T-helper 1 cell treated with Interleukin-12 subunit alpha and Interleukin-12 subunit beta and Interleukin-4 antibody, amounts not matched to agents 30 ng/mL and 1 ng/mL, for 36 hours (primary cell): ENCODE results near the gene HOXB6. TPM values are rescaled to one million over a fixed set of nuclear protein-coding genes. Genes with fewer than 3 reads are reported as not detected.

Experiments used
- intact Hi-C: fragments of 100-400 bp; cut with micrococcal nuclease; formaldehyde crosslinking; loops from one replicate; pipeline ENCODE4 v1.15.1; 2024
- total RNA-seq: library from RNA; stranded (reverse); gene quantifications from 2 replicates; pipeline ENCODE4 v1.2.3, GENCODE V29; 2022

Gene HOXB6
- total RNA-seq, 1 donor from 2014 or later: 0.25 TPM

- intact Hi-C loops: loop anchor here (1.0 to 10.0 kb wide), 4 partner anchors 15 to 463 kb away; no protein-coding TSS in a partner anchor
Observed at GRCh38 chr17:48597778-48598631, 6.8 kb downstream of the HOXB6 start.

- intact Hi-C loops: loop anchor here (1.0 to 10.0 kb wide), 4 partner anchors 16 to 463 kb away; no protein-coding TSS in a partner anchor
Observed at GRCh38 chr17:48597528-48597777, 7.3 kb downstream of the HOXB6 start.

- intact Hi-C loops: loop anchor here (1.0 to 10.0 kb wide), 4 partner anchors 16 to 462 kb away; no protein-coding TSS in a partner anchor
Observed at GRCh38 chr17:48596735-48597527, 7.9 kb downstream of the HOXB6 start.

- intact Hi-C loops: loop anchor here (2.0 to 10.0 kb wide), 3 partner anchors 36 to 461 kb away; no protein-coding TSS in a partner anchor
Observed at GRCh38 chr17:48596000-48596734, 8.6 kb downstream of the HOXB6 start.

- intact Hi-C loops: loop anchor here (5.0 to 10.0 kb wide), 2 partner anchors 37 to 461 kb away; no protein-coding TSS in a partner anchor
Observed at GRCh38 chr17:48595278-48595999, 9.3 kb downstream of the HOXB6 start.

GRCh38 chr17:48594538-48595277 lies 10.1 kb downstream of the HOXB6 start:
- intact Hi-C loops: loop anchor here (5.0 to 10.0 kb wide), 3 partner anchors 38 to 567 kb away; no protein-coding TSS in a partner anchor

- intact Hi-C loops: loop anchor here (1.0 to 10.0 kb wide), 6 partner anchors 242 to 567 kb away; no protein-coding TSS in a partner anchor
Observed at GRCh38 chr17:48593840-48594537, 10.8 kb downstream of the HOXB6 start.

- intact Hi-C loops: loop anchor here (1.0 to 10.0 kb wide), 6 partner anchors 241 to 566 kb away; no protein-coding TSS in a partner anchor
Observed at GRCh38 chr17:48593126-48593829, 11.5 kb downstream of the HOXB6 start, which contains the start of gene HOXB5. TSS of gene HOXB5 (minus strand) at chr17:48593779. CDS start at chr17:48593682, 97 bp downstream.

- intact Hi-C loops: loop anchor here (5.0 to 10.0 kb wide), 2 partner anchors 458 to 565 kb away; no protein-coding TSS in a partner anchor
Observed at GRCh38 chr17:48592577-48592976, 12.2 kb downstream of the HOXB6 start.

- intact Hi-C loops: loop anchor here (5.0 to 10.0 kb wide), 2 partner anchors 457 to 565 kb away; no protein-coding TSS in a partner anchor
Observed at GRCh38 chr17:48592057-48592514, 12.7 kb downstream of the HOXB6 start.

GRCh38 chr17:48591255-48592056 lies 13.3 kb downstream of the HOXB6 start:
- intact Hi-C loops: loop anchor here (5.0 to 10.0 kb wide), 2 partner anchors 457 to 564 kb away; no protein-coding TSS in a partner anchor

GRCh38 chr17:48590607-48591161 lies 14.1 kb downstream of the HOXB6 start:
- intact Hi-C loops: loop anchor here (5.0 to 10.0 kb wide), 2 partner anchors 456 to 563 kb away; no protein-coding TSS in a partner anchor

GRCh38 chr17:48589831-48590606 lies 14.8 kb downstream of the HOXB6 start, which contains the start of gene HOXB3:
TSS of gene HOXB3 (minus strand) at chr17:48590241. CDS start at chr17:48552474, 37,767 bp downstream.
- intact Hi-C loops: loop anchor here (5.0 to 10.0 kb wide), 2 partner anchors 455 to 563 kb away; no protein-coding TSS in a partner anchor

GRCh38 chr17:48589060-48589830 lies 15.5 kb downstream of the HOXB6 start:
- intact Hi-C loops: no loop called here

- intact Hi-C loops: no loop called here
Observed at GRCh38 chr17:48588528-48588927, 16.3 kb downstream of the HOXB6 start.
